Measurements from ENCODE around the gene NINJ2. TPM values are rescaled to one million over a fixed set of nuclear protein-coding genes. Genes with fewer than 3 reads are reported as not detected.

Gene NINJ2
- total RNA-seq, 2 donors from 2014 or later, result 2.1 to 4.2 TPM

DNA sequence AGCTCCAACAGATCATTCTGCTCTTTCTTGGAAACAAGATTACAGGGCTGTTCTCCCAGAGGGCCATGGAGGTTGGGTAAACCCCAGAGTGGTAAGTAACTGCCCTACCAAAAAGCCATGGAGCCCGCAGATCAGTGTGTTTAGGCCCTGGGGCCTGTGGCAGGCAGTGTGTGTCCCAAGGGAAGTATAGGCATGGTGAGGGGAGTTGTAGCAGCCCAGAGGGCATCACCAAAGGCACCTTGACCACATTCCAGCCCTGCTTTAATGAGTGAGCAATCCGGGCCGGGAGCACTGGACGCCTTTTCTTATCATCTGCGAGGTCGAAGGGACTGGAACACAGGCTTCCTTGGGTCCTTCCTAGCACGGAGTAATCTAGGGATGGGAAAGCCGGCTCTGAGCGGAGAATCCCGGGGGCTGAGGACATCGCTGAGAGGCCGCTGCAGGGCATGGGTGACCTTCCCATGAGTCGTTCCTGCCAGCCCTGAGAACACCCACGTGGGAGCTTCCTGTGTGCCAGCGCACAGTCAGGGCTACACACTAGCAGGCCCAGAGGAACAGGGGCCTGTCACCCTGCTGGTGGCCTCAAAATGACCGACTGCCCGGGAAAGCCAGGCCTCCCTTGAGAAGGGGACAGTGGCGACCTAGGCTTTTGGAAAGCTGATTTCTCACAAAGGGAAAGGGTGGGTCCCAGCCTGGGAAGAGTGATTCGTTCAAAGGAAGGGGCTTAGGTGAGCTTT is 91.3 kb downstream of the NINJ2 start:
- H3K27ac ChIP-seq, result peak overlapping the region; percentile 95
- H3K36me3 ChIP-seq, result no peaks in the 10 kb centered on the region
- H3K9me3 ChIP-seq, result no peaks in the 10 kb centered on the region
- no peaks in the 10 kb centered on the region for H3K27me3 ChIP-seq
- peaks cover 5% of the 10 kb centered on the region for H3K4me1 ChIP-seq
- H3K9ac ChIP-seq (ENCODE audit: low read depth in 2 of 2, low read length in 2 of 2), result peak overlapping the region in 1 of 2 donors; percentile 96
- no peak for DNase-seq
- TF ChIP-seq, protein P1, sequence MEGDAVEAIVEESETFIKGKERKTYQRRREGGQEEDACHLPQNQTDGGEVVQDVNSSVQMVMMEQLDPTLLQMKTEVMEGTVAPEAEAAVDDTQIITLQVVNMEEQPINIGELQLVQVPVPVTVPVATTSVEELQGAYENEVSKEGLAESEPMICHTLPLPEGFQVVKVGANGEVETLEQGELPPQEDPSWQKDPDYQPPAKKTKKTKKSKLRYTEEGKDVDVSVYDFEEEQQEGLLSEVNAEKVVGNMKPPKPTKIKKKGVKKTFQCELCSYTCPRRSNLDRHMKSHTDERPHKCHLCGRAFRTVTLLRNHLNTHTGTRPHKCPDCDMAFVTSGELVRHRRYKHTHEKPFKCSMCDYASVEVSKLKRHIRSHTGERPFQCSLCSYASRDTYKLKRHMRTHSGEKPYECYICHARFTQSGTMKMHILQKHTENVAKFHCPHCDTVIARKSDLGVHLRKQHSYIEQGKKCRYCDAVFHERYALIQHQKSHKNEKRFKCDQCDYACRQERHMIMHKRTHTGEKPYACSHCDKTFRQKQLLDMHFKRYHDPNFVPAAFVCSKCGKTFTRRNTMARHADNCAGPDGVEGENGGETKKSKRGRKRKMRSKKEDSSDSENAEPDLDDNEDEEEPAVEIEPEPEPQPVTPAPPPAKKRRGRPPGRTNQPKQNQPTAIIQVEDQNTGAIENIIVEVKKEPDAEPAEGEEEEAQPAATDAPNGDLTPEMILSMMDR (IDR thresholded peaks at IDR 0.05), result no peak
- H3K4me3 ChIP-seq, result no peak overlapping the region
- intact Hi-C loops (cut with DNase I), result loop anchor here (2.0 kb wide), 1 partner anchor 179 kb away; no protein-coding TSS in a partner anchor

DNA sequence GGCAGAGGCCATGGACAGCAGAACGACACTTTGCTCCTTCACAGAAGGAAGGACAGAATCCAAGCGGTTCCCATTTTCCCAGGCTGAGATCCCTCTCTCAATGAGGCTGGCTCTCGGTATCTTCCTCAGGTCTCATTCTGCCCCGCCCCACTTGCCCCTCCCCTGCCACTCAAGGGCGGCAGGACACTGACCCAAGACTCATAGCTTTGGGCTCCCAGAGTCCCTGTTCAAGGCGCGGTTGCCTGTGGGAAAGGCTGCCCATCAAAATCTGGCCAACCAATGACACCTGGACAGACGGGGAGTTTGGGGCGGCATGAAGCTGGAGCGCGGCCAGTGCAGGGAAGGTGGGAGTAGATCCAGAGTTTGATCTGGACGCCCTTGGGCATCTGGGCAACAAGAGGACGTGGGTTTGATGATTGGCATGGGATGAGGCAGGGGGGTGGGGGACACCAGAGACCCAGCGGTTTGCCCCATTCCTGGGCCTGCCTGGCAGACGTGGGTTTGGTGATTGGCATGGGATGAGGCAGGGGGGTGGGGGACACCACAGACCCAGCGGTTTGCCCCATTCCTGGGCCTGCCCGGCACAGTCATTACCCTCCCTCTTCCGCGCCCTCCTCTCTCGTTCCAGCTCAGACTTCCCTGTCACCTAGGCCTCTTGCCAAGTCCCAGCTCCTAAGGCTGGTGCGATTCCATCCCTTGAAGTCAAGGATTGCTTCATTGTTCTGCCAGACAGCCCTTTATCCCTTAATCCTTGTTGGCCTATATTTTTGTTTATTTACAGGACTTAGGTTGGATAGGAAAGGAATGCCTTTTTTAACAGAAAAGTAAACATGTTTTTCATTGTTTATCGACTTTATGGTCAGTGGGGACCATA is 92.1 kb downstream of the NINJ2 start:
- no peaks in the 10 kb centered on the region for H3K9me3 ChIP-seq
- H3K9ac ChIP-seq (ENCODE audit: low read depth in 2 of 2, low read length in 2 of 2), result peak overlapping the region; percentile 77 to 96
- peak; percentile 86 for DNase-seq
- intact Hi-C loops (cut with DNase I), result loop anchor here (2.0 kb wide), 1 partner anchor 180 kb away; no protein-coding TSS in a partner anchor
- H3K27ac ChIP-seq, result peak overlapping the region; percentile 95
- H3K36me3 ChIP-seq, result no peaks in the 10 kb centered on the region
- TF ChIP-seq, protein P1 (IDR thresholded peaks at IDR 0.05), result no peak
- H3K4me1 ChIP-seq, result peaks cover 5% of the 10 kb centered on the region
- peak overlapping the region; percentile 55 for H3K4me3 ChIP-seq
- H3K27me3 ChIP-seq, result no peaks in the 10 kb centered on the region

DNA sequence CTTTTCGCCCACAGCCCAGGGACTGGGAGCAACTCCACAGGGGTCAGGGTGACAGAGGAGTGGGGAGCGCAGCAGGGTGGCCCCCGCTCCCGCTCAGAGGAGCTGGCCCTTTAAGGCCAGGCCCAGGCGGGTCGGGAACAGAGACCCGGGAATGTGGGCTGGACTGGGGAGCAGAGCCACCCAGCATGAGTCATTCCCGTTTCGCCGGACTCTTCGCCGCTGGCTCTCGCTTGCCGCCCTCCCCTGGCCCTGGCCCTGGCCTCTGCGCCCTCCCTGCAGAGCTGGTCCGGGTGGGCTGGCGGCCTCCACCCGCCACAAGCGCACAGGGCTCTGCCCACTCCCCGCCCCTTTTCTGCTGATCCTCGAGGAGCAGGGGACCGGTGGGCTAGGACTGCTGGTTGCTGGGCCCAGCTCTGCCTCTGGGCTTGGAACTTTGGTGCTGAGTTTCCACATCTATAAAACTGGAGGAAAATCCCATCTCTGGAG is 92.8 kb downstream of the NINJ2 start:
- intact Hi-C loops (cut with DNase I), result loop anchor here (2.0 kb wide), 1 partner anchor 180 kb away; no protein-coding TSS in a partner anchor
- TF ChIP-seq, protein P1 (IDR thresholded peaks at IDR 0.05), result no peak
- Histone ChIP-seq H3K4me1 (peaks cover 5% of the 10 kb centered on the region), H3K27ac (peak overlapping the region; percentile 95), H3K27me3 (no peaks in the 10 kb centered on the region), H3K9me3 (no peaks in the 10 kb centered on the region), H3K4me3 (peak overlapping the region; percentile 55), H3K36me3 (no peaks in the 10 kb centered on the region), H3K9ac (ENCODE audit: low read depth in 2 of 2, low read length in 2 of 2) (peak overlapping the region; percentile 77 to 96)
- peak; percentile 84 for DNase-seq

DNA sequence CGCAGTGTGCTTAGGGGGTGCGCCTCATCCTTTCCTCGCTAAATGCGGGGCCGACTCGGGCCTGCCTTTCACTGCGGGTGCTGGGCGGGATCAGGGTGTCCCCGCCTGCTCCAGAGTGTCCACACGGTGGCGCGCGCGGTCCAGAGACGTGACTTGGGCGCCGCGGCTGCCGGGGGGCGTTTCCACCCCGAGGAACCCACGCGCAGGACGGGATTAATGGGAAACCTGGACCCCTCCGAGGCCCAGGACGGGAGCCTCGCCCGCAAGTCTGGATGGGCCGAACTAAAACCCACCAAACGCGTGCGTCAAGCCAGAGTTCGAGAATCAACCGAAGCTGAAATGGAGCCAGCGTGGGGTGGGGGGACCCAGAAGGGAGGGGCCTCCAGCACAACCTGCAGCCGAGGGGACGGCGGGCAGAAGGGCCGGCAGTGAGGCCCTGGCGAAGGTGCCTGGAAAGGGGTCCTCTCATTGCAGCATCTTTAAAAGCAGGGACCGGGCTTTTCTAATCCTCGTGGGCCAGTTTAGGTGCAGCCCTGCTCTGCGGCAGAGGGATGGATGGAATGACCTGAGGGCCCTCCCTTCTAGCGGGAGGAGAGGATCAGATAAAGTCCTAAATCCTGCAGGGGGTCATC is 93.3 kb downstream of the NINJ2 start:
- intact Hi-C loops (cut with DNase I), result loop anchor here (2.0 to 10.0 kb wide), 4 partner anchors 181 to 525 kb away; no protein-coding TSS in a partner anchor
- peak overlapping the region; percentile 55 for H3K4me3 ChIP-seq
- TF ChIP-seq, protein P1 (IDR thresholded peaks at IDR 0.05), result peak; percentile 97
- no peaks in the 10 kb centered on the region for H3K36me3 ChIP-seq
- peaks cover 5% of the 10 kb centered on the region for H3K4me1 ChIP-seq
- no peaks in the 10 kb centered on the region for H3K27me3 ChIP-seq
- DNase-seq, result peak; percentile 93
- H3K27ac ChIP-seq, result peak overlapping the region; percentile 95
- no peaks in the 10 kb centered on the region for H3K9me3 ChIP-seq
- peak overlapping the region; percentile 77 to 96 for H3K9ac ChIP-seq (ENCODE audit: low read depth in 2 of 2, low read length in 2 of 2)
